ENCODE results near the gene LSM8. TPM values are rescaled to one million over a fixed set of nuclear protein-coding genes. Genes with fewer than 3 reads are reported as not detected.
A peak's percentile ranks its signal among the peaks of the same experiment; 100 is the strongest.
"Not testable (repeated sequence)": the region's sequence is repeated elsewhere in the genome, so short reads cannot be mapped to it uniquely, and the experiment has no call there.

The LSM8 gene
- total RNA-seq (10 to 100 TPM in 3 of 4 donors, 1 to 10 TPM in 1; 9.9 to 20.0 (median 14.2) TPM), polyA plus RNA-seq (10 to 100 TPM; 17.2 to 22.6 (median 18.0) TPM)
- long read RNA-seq, donor 1, full-length matches to known transcripts = 8 of 10 reads
- long read RNA-seq, donor 1, partial matches to known transcripts = 2 of 10 reads
- long read RNA-seq, donor 1, other reads (novel, unspliced or antisense) = 0 of 10 reads
- long read RNA-seq, donor 2, full-length matches to known transcripts = 13 of 14 reads
- long read RNA-seq, donor 2, partial matches to known transcripts = 0 of 14 reads
- long read RNA-seq, donor 2, other reads (novel, unspliced or antisense) = 1 of 14 reads

- Histone ChIP-seq H3K4me3 (peak within 1 kb of the TSS; percentile 96), H3K4me1 (peaks cover 22% of the 10 kb centered on the region), H3K27ac (peak within 1 kb of the TSS; percentile 96), H3K9me3 (no peaks in the 10 kb centered on the region), H3K27me3 (ENCODE audit: insufficient read depth in 3 of 3, low read length in 2 of 3) (no peaks in the 10 kb centered on the region), H3K36me3 (ENCODE audit: insufficient read depth in 1 of 2, low read depth in 1 of 2) (peaks cover 0 to 25% of the 10 kb centered on the region in 2 donors)
- no peak for TF ChIP-seq CTCF (IDR thresholded peaks at IDR 0.05)
- WGBS, 3 donors = 0 to 1% (median 0%) methylated on average over 60 to 62 of the region's 62 CpGs
- peak; percentile 96 to 98 for DNase-seq
- intact Hi-C loops (cut with DNase I) = no loop called here
- ATAC-seq = peak; percentile 98 to 100 (median 99)
Measured at GRCh38 chr7:118183786-118184564, at the start of gene LSM8. Gene LSM8 (plus strand): TSS chr7:118184164. CDS start chr7:118184224, 60 bp downstream.

- H3K27me3 ChIP-seq (ENCODE audit: insufficient read depth in 3 of 3, low read length in 2 of 3); intact Hi-C loops (cut with DNase I); H3K27ac ChIP-seq; H3K4me3 ChIP-seq; DNase-seq; H3K9me3 ChIP-seq; H3K4me1 ChIP-seq; H3K36me3 ChIP-seq (ENCODE audit: insufficient read depth in 1 of 2, low read depth in 1 of 2); ATAC-seq: not testable (repeated sequence)
Measured at GRCh38 chr7:118134420-118134819, 49.5 kb upstream of the LSM8 start.

- no peak for ATAC-seq
- Histone ChIP-seq H3K27ac (no peak overlapping the region), H3K27me3 (ENCODE audit: insufficient read depth in 3 of 3, low read length in 2 of 3) (no peaks in the 10 kb centered on the region), H3K4me3 (no peak overlapping the region), H3K36me3 (ENCODE audit: insufficient read depth in 1 of 2, low read depth in 1 of 2) (no peaks in the 10 kb centered on the region), H3K4me1 (no peaks in the 10 kb centered on the region), H3K9me3 (no peaks in the 10 kb centered on the region)
- WGBS, 3 donors = 44 to 57% (median 54%) methylated on average over 1 of the region's 1 CpG
- DNase-seq = no peak
- no peak for TF ChIP-seq CTCF (IDR thresholded peaks at IDR 0.05)
- intact Hi-C loops (cut with DNase I) = no loop called here
Measured at GRCh38 chr7:118140468-118140867, 43.5 kb upstream of the LSM8 start.

- Histone ChIP-seq H3K4me1 (no peaks in the 10 kb centered on the region), H3K27me3 (ENCODE audit: insufficient read depth in 3 of 3, low read length in 2 of 3) (no peaks in the 10 kb centered on the region), H3K27ac (no peak overlapping the region), H3K9me3 (no peaks in the 10 kb centered on the region), H3K4me3 (no peak overlapping the region), H3K36me3 (ENCODE audit: insufficient read depth in 1 of 2, low read depth in 1 of 2) (no peaks in the 10 kb centered on the region)
- ATAC-seq = no peak
- no peak for DNase-seq
- WGBS, 3 donors = 72 to 82% (median 74%) methylated on average over 1 of the region's 1 CpG
- no peak for TF ChIP-seq CTCF (IDR thresholded peaks at IDR 0.05)
- intact Hi-C loops (cut with DNase I) = no loop called here
Measured at GRCh38 chr7:118142012-118142411, 42.0 kb upstream of the LSM8 start.

DNA sequence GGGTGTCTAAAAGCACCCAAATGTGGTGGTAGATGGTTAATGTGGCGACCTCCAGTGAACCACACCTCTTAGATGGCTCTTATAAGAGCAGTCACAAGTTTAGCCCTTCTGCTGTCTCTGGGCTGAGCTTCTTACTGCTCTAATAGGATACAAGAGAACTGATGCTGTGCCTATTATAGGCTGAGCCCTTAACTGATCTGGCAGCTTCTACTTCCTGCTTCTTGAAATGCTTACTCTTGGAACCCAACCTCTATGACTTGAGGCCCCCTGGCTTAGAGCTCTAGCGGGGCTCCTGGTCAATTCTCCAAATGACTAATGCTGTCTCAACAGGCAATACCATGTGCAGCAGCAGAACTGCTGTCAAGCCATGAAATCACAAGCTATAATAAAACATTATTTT lies 35.0 kb upstream of the LSM8 start:
- Histone ChIP-seq H3K4me3 (no peak overlapping the region), H3K27ac (no peak overlapping the region), H3K4me1 (no peaks in the 10 kb centered on the region), H3K36me3 (ENCODE audit: insufficient read depth in 1 of 2, low read depth in 1 of 2) (no peaks in the 10 kb centered on the region), H3K9me3 (no peaks in the 10 kb centered on the region), H3K27me3 (ENCODE audit: insufficient read depth in 3 of 3, low read length in 2 of 3) (no peaks in the 10 kb centered on the region)
- DNase-seq (no peak), ATAC-seq (no peak)
- intact Hi-C loops (cut with DNase I) = no loop called here
- no peak for TF ChIP-seq CTCF (IDR thresholded peaks at IDR 0.05)
- 60 to 65% (median 65%) methylated on average over 2 of the region's 2 CpGs for WGBS, 3 donors
